ENCODE measurements around the gene FTH1. TPM values are rescaled to one million over a fixed set of nuclear protein-coding genes. Genes with fewer than 3 reads are reported as not detected.

Gene FTH1
- total and polyA plus RNA-seq, 2 of the 13 experiments (the other 11 are each of a cell fraction or from before 2014, with no cell fraction given) = 607 to 760 TPM

DNA sequence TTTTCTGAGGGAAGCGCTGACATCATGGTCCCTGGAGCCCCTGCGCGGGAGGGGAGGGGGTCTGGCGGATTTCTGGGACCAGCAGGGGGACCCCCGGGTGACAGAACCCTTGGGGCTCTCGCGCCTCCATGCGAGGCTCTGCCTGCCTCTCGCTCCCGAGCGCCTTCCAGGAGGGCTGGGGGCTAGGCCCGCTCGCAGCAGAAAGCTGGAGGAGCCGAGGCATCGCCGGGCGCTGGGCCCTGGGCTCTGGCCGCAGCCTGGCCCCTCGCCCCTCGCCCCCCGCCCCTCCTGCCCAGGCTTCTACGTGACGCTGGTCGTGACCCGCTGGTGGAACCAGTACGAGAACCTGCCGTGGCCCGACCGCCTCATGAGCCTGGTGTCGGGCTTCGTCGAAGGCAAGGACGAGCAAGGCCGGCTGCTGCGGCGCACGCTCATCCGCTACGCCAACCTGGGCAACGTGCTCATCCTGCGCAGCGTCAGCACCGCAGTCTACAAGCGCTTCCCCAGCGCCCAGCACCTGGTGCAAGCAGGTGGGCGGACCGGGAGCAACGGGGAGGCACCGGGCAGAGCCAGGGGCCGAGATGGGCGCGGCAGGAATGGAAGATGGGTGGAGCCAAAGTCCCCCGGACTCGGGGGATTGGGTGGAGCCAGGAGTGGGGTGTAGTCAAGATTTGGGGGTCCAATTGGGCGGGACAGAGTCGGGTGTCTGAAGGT lies 11.9 kb downstream of the FTH1 start:
- no TSS peak for BruUV-seq (replicated peaks)
- Histone ChIP-seq H4K20me1 (ENCODE audit: insufficient read depth, low read length) (no peaks in the 10 kb centered on the region), H3K27ac (ENCODE audit: extremely low read length, insufficient read depth, low read length) (no peak overlapping the region), H3K36me3 (replicated peaks in 1 of 2; ENCODE audit: control insufficient read depth in 1 of 2, insufficient read depth in 2 of 2, low read length in 2 of 2) (no peaks in the 10 kb centered on the region), H3K79me2 (ENCODE audit: insufficient read depth, low read length) (no peaks in the 10 kb centered on the region), H3K4me3 (replicated peaks in 1 of 3; ENCODE audit: insufficient read depth in 1 of 3, low read depth in 2 of 3, low read length in 3 of 3) (peak overlapping the region in 2 of 3 experiments; percentile 2 to 56; a peak in 2 of 6 replicates), H3K27me3 (ENCODE audit: control insufficient read depth in 1 of 2, insufficient read depth in 2 of 2, low read length in 2 of 2) (no peaks in the 10 kb centered on the region), H3K4me1 (ENCODE audit: insufficient read depth, low read length) (peaks cover 17% of the 10 kb centered on the region), H3K9ac (ENCODE audit: insufficient read depth, low read depth, low read length) (no peak overlapping the region), H2AFZ (ENCODE audit: low read length) (no peak overlapping the region), H3K4me2 (ENCODE audit: low read depth, low read length) (peak overlapping the region; percentile 62), H3K9me3 (ENCODE audit: low read length) (no peaks in the 10 kb centered on the region)
- ATAC-seq (no peak), DNase-seq (ENCODE audit: low spot score) (no peak), FAIRE-seq (no peak)
- intact Hi-C loops (cut with micrococcal nuclease; ENCODE audit: unreplicated experiment) (no loop called here), in situ Hi-C loops (cut with HindIII; ENCODE audit: extremely low pct_ligation_motif_present, low pct_unique_long_range_greater_than_20kb) (no loop called here)
- TF ChIP-seq GABPB1 (CRISPR knock-in tag; IDR thresholded peaks at IDR 0.05) (no peak; the same call in 1 of the 2 replicates), MED8 (CRISPR knock-in tag; IDR thresholded peaks at IDR 0.05; ENCODE audit: insufficient replicate concordance) (no peak), ZNF430 (CRISPR knock-in tag; IDR thresholded peaks at IDR 0.05) (no peak), AHDC1 (CRISPR knock-in tag; IDR thresholded peaks at IDR 0.05; ENCODE audit: borderline replicate concordance) (no peak), CCDC6 (CRISPR knock-in tag; IDR thresholded peaks at IDR 0.05) (no peak), CTCF (CRISPR knock-in tag; IDR thresholded peaks at IDR 0.05) (no peak), ELF4 (CRISPR knock-in tag; IDR thresholded peaks at IDR 0.05; ENCODE audit: borderline replicate concordance) (no peak), HMG20B (CRISPR knock-in tag; conservative IDR thresholded peaks at IDR 0.05) (no peak), ETV6 (CRISPR knock-in tag; conservative IDR thresholded peaks at IDR 0.05) (no peak), SPEN (CRISPR knock-in tag; IDR thresholded peaks at IDR 0.05; ENCODE audit: low read depth) (no peak), HMG20A (CRISPR knock-in tag; IDR thresholded peaks at IDR 0.05; ENCODE audit: borderline replicate concordance) (no peak), ZNF747 (CRISPR knock-in tag; IDR thresholded peaks at IDR 0.05; ENCODE audit: borderline replicate concordance) (no peak), POLR2AphosphoS2 (IDR thresholded peaks at IDR 0.05; ENCODE audit: low read depth, low read length) (no peak), ZKSCAN5 (CRISPR knock-in tag; IDR thresholded peaks at IDR 0.05) (no peak), ZNF766 (CRISPR knock-in tag; IDR thresholded peaks at IDR 0.05; ENCODE audit: borderline replicate concordance) (no peak)
- POLR2A ChIA-PET = interaction anchor here (0.8 to 10.3 kb wide), 11 partner anchors 8 to 168 kb away, joined by 3 to 138 read pairs (median 4); partner anchors contain the start of gene FTH1
- WGBS (ENCODE audit: low lambda C conversion rate) = 87% methylated on average over 33 of the region's 56 CpGs
- CTCF ChIA-PET (ENCODE audit: low intra/inter-chr PET ratio, low total read pairs) = interaction anchor here (1.2 kb wide), 1 partner anchor 127 kb away, joined by 3 read pairs; no protein-coding TSS in a partner anchor

All from HepG2 (cell line).